HepG2 (cell line): ENCODE results near the gene CACNA2D3. TPM values are rescaled to one million over a fixed set of nuclear protein-coding genes. Genes with fewer than 3 reads are reported as not detected.

Experiments
- ATAC-seq: fragments of 200-7000 bp; cut with Tn5 transposase; 3 replicates; pipeline ENCODE4 v1.9.1; 2020; ENCODE audit warnings: mild to moderate bottlenecking, moderate library complexity
- BruUV-seq: library from RNA; stranded (reverse); fragments of 400-500 nt; replicated peaks from 2 replicates; lab custom pipeline; 2021; lab: Mats Ljungman, UMichigan
- CTCF ChIA-PET: fragments of 300-600 bp; formaldehyde crosslinking; extraction: SDS; loops from one replicate; lab custom pipeline; 2021; ENCODE audit warnings: low total read pairs, inconsistent platforms, low intra/inter-chr PET ratio; lab: Yijun Ruan, JAX
- POLR2A ChIA-PET: fragments of 350-600 bp; sonication (Branson Sonifier 250); formaldehyde crosslinking; loops from one replicate; lab custom pipeline; 2020; ENCODE audit warnings: antibody characterized with exemption, inconsistent platforms; lab: Yijun Ruan, JAX
- DNase-seq: peaks from one replicate; pipeline ENCODE4 v3.0.0-alpha.2; 2015; ENCODE audit warnings: low spot score
- FAIRE-seq: peaks from 3 replicates; lab custom pipeline; 2011; peaks lifted over from hg19 to GRCh38; lab: Jason Lieb, UNC
- H2AFZ ChIP-seq: one replicate; pipeline ENCODE4 v1.6.1; 2011; ENCODE audit warnings: low read length, inconsistent platforms
- H3K27ac ChIP-seq: fragments of 300-600 bp; 3 replicates; pipeline ENCODE4 v1.8.0; 2011; ENCODE audit warnings: mixed run types, mild to moderate bottlenecking, mixed read lengths, low read length, inconsistent platforms; ENCODE audit not compliant: insufficient read depth; ENCODE audit errors: extremely low read length
- H3K27me3 ChIP-seq, 2 experiments: fragments of 200-600 bp in 1 of 2; 2 replicates in 1 of 2; 3 replicates in 1 of 2; pipeline versions ENCODE4 v1.6.0 to v1.8.0; 2011; ENCODE audit warnings: low read length in 2 of 2, mild to moderate bottlenecking in 2 of 2, moderate library complexity in 2 of 2, inconsistent platforms in 1 of 2; ENCODE audit not compliant: insufficient read depth in 2 of 2, control insufficient read depth in 1 of 2
- H3K36me3 ChIP-seq, 2 experiments: fragments of 200-600 bp in 1 of 2; replicated peaks in 1 of 2; 2 replicates in 1 of 2; 3 replicates in 1 of 2; pipeline versions ENCODE4 v1.5.1 to v1.8.0; 2011; ENCODE audit warnings: low read length in 2 of 2, inconsistent platforms in 1 of 2; ENCODE audit not compliant: insufficient read depth in 2 of 2, control insufficient read depth in 1 of 2
- H3K4me1 ChIP-seq: 2 replicates; pipeline ENCODE4 v1.5.1; 2012; ENCODE audit warnings: low read length, inconsistent platforms; ENCODE audit not compliant: insufficient read depth
- H3K4me2 ChIP-seq: 2 replicates; pipeline ENCODE4 v1.6.0; 2011; ENCODE audit warnings: low read depth, low read length, inconsistent platforms
- H3K4me3 ChIP-seq, 3 experiments: fragments of 200-600 bp in 1 of 3; sonication (generic), shearing (Covaris generic) in 1 of 3; replicated peaks in 1 of 3; 2 replicates each; pipeline ENCODE4 v1.5.1; 2011 to 2016; ENCODE audit warnings: low read length in 3 of 3, inconsistent platforms in 2 of 3, low read depth in 2 of 3, mild to moderate bottlenecking in 2 of 3, control low read depth in 1 of 3, mixed read lengths in 1 of 3; ENCODE audit not compliant: insufficient read depth in 1 of 3
- H3K79me2 ChIP-seq: one replicate; pipeline ENCODE4 v1.6.1; 2011; ENCODE audit warnings: low read length, inconsistent platforms; ENCODE audit not compliant: insufficient read depth
- H3K9ac ChIP-seq: 2 replicates; pipeline ENCODE4 v1.6.0; 2011; ENCODE audit warnings: mild to moderate bottlenecking, low read depth, low read length, inconsistent platforms; ENCODE audit not compliant: insufficient read depth
- H3K9me3 ChIP-seq: 2 replicates; pipeline ENCODE4 v1.5.1; 2012; ENCODE audit warnings: mild to moderate bottlenecking, low read length
- H4K20me1 ChIP-seq: 2 replicates; pipeline ENCODE4 v1.6.0; 2011; ENCODE audit warnings: inconsistent platforms, mild to moderate bottlenecking, low read length, moderate library complexity; ENCODE audit not compliant: insufficient read depth
- AFF4 ChIP-seq: sonication (generic); formaldehyde crosslinking; IDR thresholded peaks from 2 replicates; pipeline ENCODE4 v1.4.0; 2020; ENCODE audit warnings: missing genetic modification reagents
- ATF7 ChIP-seq, 2 experiments: fragments of 450-650 bp in 1 of 2; sonication (generic) in 1 of 2; formaldehyde crosslinking in 1 of 2; IDR thresholded peaks; 2 replicates each; pipeline versions ENCODE4 v1.4.0 to v1.6.1; 2016 to 2020; ENCODE audit warnings: antibody characterized with exemption in 1 of 2, mild to moderate bottlenecking in 1 of 2, missing genetic modification reagents in 1 of 2
- CREB1 ChIP-seq, 2 experiments: fragments of 450-650 bp in 1 of 2; IDR thresholded peaks; 2 replicates each; pipeline ENCODE4 v1.6.1; 2016 to 2017; ENCODE audit warnings: control low read depth in 1 of 2, mild to moderate bottlenecking in 1 of 2, missing compliant biosample characterization in 1 of 2, missing genetic modification characterization in 1 of 2
- ERF ChIP-seq: IDR thresholded peaks from 2 replicates; pipeline ENCODE4 v1.6.1; 2018; ENCODE audit warnings: missing biosample characterization, missing genetic modification reagents
- NFE2L2 ChIP-seq: fragments of 150-350 bp; IDR thresholded peaks from 2 replicates; pipeline ENCODE4 v1.6.1; 2014; ENCODE audit warnings: low read length
- SMAD3 ChIP-seq: sonication (generic); formaldehyde crosslinking; IDR thresholded peaks from 2 replicates; pipeline ENCODE4 v1.4.0; 2020; ENCODE audit warnings: missing genetic modification reagents
- ZFP37 ChIP-seq: sonication (generic); formaldehyde crosslinking; IDR thresholded peaks from 2 replicates; pipeline ENCODE4 v1.4.0; 2020; ENCODE audit warnings: missing genetic modification reagents, borderline replicate concordance
- ZNF276 ChIP-seq: sonication (generic); formaldehyde crosslinking; IDR thresholded peaks from 2 replicates; pipeline ENCODE4 v1.4.0; 2020; ENCODE audit warnings: mild to moderate bottlenecking, low read depth, missing genetic modification reagents
- ZNF446 ChIP-seq: sonication (generic); formaldehyde crosslinking; IDR thresholded peaks from 2 replicates; pipeline ENCODE4 v1.5.0; 2020; ENCODE audit warnings: mild to moderate bottlenecking, missing genetic modification reagents
- ZNF782 ChIP-seq: sonication (generic); formaldehyde crosslinking; IDR thresholded peaks from 2 replicates; pipeline ENCODE4 v1.4.0; 2020; ENCODE audit warnings: missing genetic modification reagents, mild to moderate bottlenecking, borderline replicate concordance
- WGBS: methylation state at CpG from one replicate; pipeline ENCODE4 v1.1.6; 2017; ENCODE audit warnings: low lambda C conversion rate; 5-methylcytosine and 5-hydroxymethylcytosine counted together
- in situ Hi-C: cut with HindIII; loops from 2 replicates; pipeline ENCODE4 v1.10.0; 2017; ENCODE audit warnings: low pct_unique_long_range_greater_than_20kb; ENCODE audit not compliant: extremely low pct_ligation_motif_present
- intact Hi-C: fragments of 100-400 bp; cut with micrococcal nuclease; formaldehyde crosslinking; loops from one replicate; pipeline ENCODE4 v1.10.0; 2022; ENCODE audit not compliant: unreplicated experiment
- polyA plus RNA-seq, 8 experiments: library from polyadenylated mRNA; depleted of rRNA in 3 of 8; stranded (reverse) in 7 of 8; unstranded in 1 of 8; fragments of >200 nt; fragmentation: Illumina TruSeq in 4 of 8; extraction: Trizol in 4 of 8; gene quantifications; 2 replicates each; pipeline versions ENCODE4 v1.2.1 to v1.2.3, GENCODE V29; 2011 to 2016; ENCODE audit warnings: low read depth in 4 of 8, missing spikeins in 1 of 8, mixed read lengths in 1 of 8; ENCODE audit not compliant: insufficient read depth in 1 of 8
- total RNA-seq, 5 experiments: library from RNA; depleted of rRNA; stranded (reverse); fragments of >200 nt; fragmentation: Illumina TruSeq; extraction: Trizol; gene quantifications; 2 replicates each; pipeline ENCODE4 v1.2.3, GENCODE V29; 2016; ENCODE audit warnings: low read depth in 1 of 5

The CACNA2D3 gene
- total and polyA plus RNA-seq, 2 of the 13 experiments (the other 11 are each of a cell fraction or from before 2014, with no cell fraction given): not detected

DNA sequence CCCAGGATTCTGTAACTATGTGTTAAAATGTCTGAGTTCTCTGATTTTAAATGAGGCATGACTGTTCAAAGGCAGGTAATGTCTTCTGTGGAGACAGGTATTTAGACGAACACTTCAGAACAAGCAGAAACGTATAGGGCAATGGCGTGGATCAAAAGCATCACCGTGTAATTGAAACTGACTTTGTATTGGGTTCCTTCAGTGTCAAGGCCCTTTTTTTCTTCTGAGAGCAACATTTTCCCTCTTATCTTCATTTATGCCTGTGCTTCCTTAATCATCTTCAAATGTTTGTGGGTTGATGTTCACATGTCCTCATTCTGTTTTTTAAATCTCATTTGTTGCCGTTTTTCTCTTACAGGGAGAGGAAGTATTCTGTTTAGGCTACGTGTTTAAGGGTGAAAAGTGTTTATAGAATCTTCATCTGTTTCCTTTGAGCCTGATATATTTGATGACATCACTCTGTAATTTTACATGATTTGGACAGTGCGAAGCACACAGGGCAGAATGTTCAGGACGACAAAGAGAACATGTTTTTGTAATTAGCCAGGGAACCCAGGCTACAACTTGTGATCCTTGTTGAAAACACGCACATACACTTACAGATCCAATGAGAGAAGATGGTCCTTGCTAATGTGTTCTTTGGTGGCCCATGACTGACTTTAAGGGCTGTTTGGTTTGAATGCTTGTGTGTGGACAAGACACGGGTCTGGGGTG, 609.5 kb downstream of the CACNA2D3 start:
- 31% methylated on average over 10 of the region's 10 CpGs for whole genome bisulfite sequencing
- no peaks in the 10 kb centered on the region for H4K20me1 ChIP-seq
- CTCF ChIA-PET: no interaction called here
- no TSS peak for BruUV-seq
- no peaks in the 10 kb centered on the region for H3K36me3 ChIP-seq
- FAIRE-seq: no peak
- H3K9me3 ChIP-seq: peaks cover 11% of the 10 kb centered on the region
- no peaks in the 10 kb centered on the region for H3K79me2 ChIP-seq
- in situ Hi-C loops: no loop called here
- POLR2A ChIA-PET: no interaction called here
- DNase-seq: no peak
- H3K4me2 ChIP-seq: no peak overlapping the region
- no peaks in the 10 kb centered on the region for H3K4me1 ChIP-seq
- no peak for ATAC-seq
- no peak overlapping the region for H3K9ac ChIP-seq
- intact Hi-C loops: no loop called here
- H2AFZ ChIP-seq: no peak overlapping the region
- no peak overlapping the region for H3K4me3 ChIP-seq
- no peak overlapping the region for H3K27ac ChIP-seq
- no peaks in the 10 kb centered on the region for H3K27me3 ChIP-seq
- TF ChIP-seq ATF7 (IDR thresholded peaks at IDR 0.05): peak; percentile 76
- no peak for TF ChIP-seq ATF7 (CRISPR knock-in tag; IDR thresholded peaks at IDR 0.05)
- no peak for TF ChIP-seq NFE2L2
- TF ChIP-seq ERF: no peak
- TF ChIP-seq CREB1 (IDR thresholded peaks at IDR 0.05): peak; percentile 34; the same call in 1 of the 2 replicates
- no peak for TF ChIP-seq CREB1 (CRISPR knock-in tag; IDR thresholded peaks at IDR 0.05)

DNA sequence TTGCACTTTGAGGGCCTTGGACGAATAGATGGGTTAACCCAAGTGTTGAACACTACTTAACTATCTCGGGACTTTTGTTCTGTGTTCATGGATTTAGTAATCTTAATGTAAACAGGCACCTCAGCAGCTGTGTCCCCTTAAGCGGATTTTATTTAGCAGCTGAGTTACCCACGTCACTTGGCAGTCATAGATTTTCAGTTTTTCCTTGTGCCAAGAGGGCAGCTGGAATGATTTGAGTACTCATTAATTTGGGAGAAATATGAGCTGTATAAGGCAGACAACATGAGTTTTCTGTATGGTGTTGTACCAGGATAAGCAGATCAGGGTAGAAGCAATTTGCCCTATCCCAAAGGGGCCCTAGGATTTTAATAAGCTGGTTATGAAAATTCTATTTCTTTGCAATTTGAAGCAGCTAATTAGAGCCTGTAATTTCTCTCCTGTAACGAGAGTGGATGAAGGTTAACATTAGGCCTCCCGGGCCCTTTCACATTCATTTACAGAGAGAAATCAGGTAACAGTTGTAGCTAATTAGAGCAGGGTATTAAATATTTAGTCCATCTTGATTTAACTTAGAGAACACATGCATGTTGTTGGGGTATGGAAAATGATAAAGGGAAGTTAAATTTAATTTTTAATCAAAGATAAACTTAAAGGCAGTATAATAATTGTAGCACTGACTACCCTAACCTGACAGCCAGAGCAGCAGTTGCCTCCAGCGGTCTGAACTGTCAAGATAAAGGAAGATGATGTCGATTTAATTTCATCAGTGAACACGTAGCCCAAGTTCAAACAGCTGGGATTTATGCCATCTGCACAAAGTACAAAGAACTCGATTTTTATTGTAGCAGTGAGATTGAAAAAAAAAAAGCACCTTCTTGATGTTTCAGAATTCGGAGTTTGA, 611.0 kb downstream of the CACNA2D3 start:
- Histone ChIP-seq H3K4me3 (no peak overlapping the region), H3K36me3 (no peaks in the 10 kb centered on the region), H4K20me1 (no peaks in the 10 kb centered on the region), H3K79me2 (no peaks in the 10 kb centered on the region), H3K9ac (no peak overlapping the region), H2AFZ (no peak overlapping the region), H3K9me3 (peaks cover 10% of the 10 kb centered on the region), H3K27me3 (no peaks in the 10 kb centered on the region), H3K4me1 (no peaks in the 10 kb centered on the region), H3K4me2 (no peak overlapping the region), H3K27ac (no peak overlapping the region)
- ChIA-PET CTCF (no interaction called here), POLR2A (no interaction called here)
- WGBS: 13% methylated on average over 9 of the region's 11 CpGs
- no peak for FAIRE-seq
- in situ Hi-C loops: no loop called here
- intact Hi-C loops: no loop called here
- no peak for ATAC-seq
- BruUV-seq: no TSS peak
- DNase-seq: no peak
- TF ChIP-seq ZNF446: no peak
- TF ChIP-seq ZNF276 (CRISPR knock-in tag): no peak
- TF ChIP-seq SMAD3 (CRISPR knock-in tag): no peak
- no peak for TF ChIP-seq ZFP37 (CRISPR knock-in tag)
- TF ChIP-seq AFF4 (CRISPR knock-in tag): no peak
- TF ChIP-seq ZNF782 (CRISPR knock-in tag): no peak
